Activated CD8-positive, alpha-beta memory T cell treated with anti-CD3 and anti-CD28 coated beads for 48 hours (primary cell): Measurements from ENCODE around the gene SCYL1.

Experiments
- DNase-seq, 3 experiments: peaks; one replicate each; pipeline ENCODE4 v3.0.0-alpha.2; 2020; ENCODE audit warnings: low read depth in 2 of 3, low spot score in 2 of 3

The SCYL1 gene

GRCh38 chr11:65579291-65579690, 54.4 kb downstream of the SCYL1 start:
- DNase-seq: no peak

- DNase-seq: no peak
These were observed 55.3 kb downstream of the SCYL1 start for GRCh38 chr11:65580031-65580692.

- DNase-seq: no peak
These were observed 55.9 kb downstream of the SCYL1 start for GRCh38 chr11:65580756-65581155.

- DNase-seq: no peak
These were observed 57.0 kb downstream of the SCYL1 start for GRCh38 chr11:65581928-65582327.

- DNase-seq: no peak
These were observed 58.7 kb downstream of the SCYL1 start for GRCh38 chr11:65583589-65583988.

GRCh38 chr11:65584106-65584505, 59.2 kb downstream of the SCYL1 start:
- DNase-seq: no peak

GRCh38 chr11:65584723-65585171, 59.9 kb downstream of the SCYL1 start:
- no peak for DNase-seq

- DNase-seq: no peak
These were observed 60.7 kb downstream of the SCYL1 start for GRCh38 chr11:65585396-65586246.

- no peak for DNase-seq
These were observed 61.4 kb downstream of the SCYL1 start for GRCh38 chr11:65586247-65586630.

GRCh38 chr11:65586676-65587075, 61.8 kb downstream of the SCYL1 start:
- no peak for DNase-seq
